Measurements from ENCODE around the gene FILIP1.

The FILIP1 gene

GRCh38 chr6:75486850-75487518 lies 6.6 kb downstream of the FILIP1 start:
- no peak overlapping the region for H3K27ac ChIP-seq
- TF ChIP-seq CTCF (conservative IDR thresholded peaks at IDR 0.05), result no peak
- no peak for TF ChIP-seq ZFX (IDR thresholded peaks at IDR 0.05)

- H3K27ac ChIP-seq, result no peak overlapping the region
Observed at GRCh38 chr6:75484535-75484934, 9.1 kb downstream of the FILIP1 start.

GRCh38 chr6:75483136-75483952 lies 10.3 kb downstream of the FILIP1 start:
- TF ChIP-seq CTCF (conservative IDR thresholded peaks at IDR 0.05), result no peak
- no peak for TF ChIP-seq ZFX (IDR thresholded peaks at IDR 0.05)
- no peak overlapping the region for H3K27ac ChIP-seq

More at GRCh38 chr6:75484535-75484934, 9.1 kb downstream of the FILIP1 start:
- TF ChIP-seq CTCF (conservative IDR thresholded peaks at IDR 0.05) (no peak), ZFX (IDR thresholded peaks at IDR 0.05) (no peak)

GRCh38 chr6:75481936-75482593 lies 11.5 kb downstream of the FILIP1 start:
- no peak for TF ChIP-seq ZFX (IDR thresholded peaks at IDR 0.05)
- H3K27ac ChIP-seq, result no peak overlapping the region

- H3K27ac ChIP-seq, result no peak overlapping the region
- TF ChIP-seq ZFX (IDR thresholded peaks at IDR 0.05) (no peak), CTCF (conservative IDR thresholded peaks at IDR 0.05) (no peak)
Observed at GRCh38 chr6:75481394-75481793, 12.2 kb downstream of the FILIP1 start.

- no peak for TF ChIP-seq CTCF (conservative IDR thresholded peaks at IDR 0.05)
- no peak for TF ChIP-seq ZFX (IDR thresholded peaks at IDR 0.05)
- no peak overlapping the region for H3K27ac ChIP-seq
Observed at GRCh38 chr6:75480425-75480824, 13.2 kb downstream of the FILIP1 start.

- H3K27ac ChIP-seq, result no peak overlapping the region
- TF ChIP-seq CTCF (conservative IDR thresholded peaks at IDR 0.05) (no peak), ZFX (IDR thresholded peaks at IDR 0.05) (no peak)
Observed at GRCh38 chr6:75479712-75480111, 13.9 kb downstream of the FILIP1 start.
